GM20431 (cell line): ENCODE data around the gene CMA1.
"Not testable (repeated sequence)": the region's sequence is repeated elsewhere in the genome, so short reads cannot be mapped to it uniquely, and the experiment has no call there.

ENCODE experiments used
- in situ Hi-C: fragments of 300-500 bp; cut with MseI, MboI; formaldehyde crosslinking; loops from one replicate; pipeline ENCODE4 v1.15.0; 2020; ENCODE audit warnings: low sequenced_read_pairs; ENCODE audit not compliant: unreplicated experiment

CMA1 gene

DNA sequence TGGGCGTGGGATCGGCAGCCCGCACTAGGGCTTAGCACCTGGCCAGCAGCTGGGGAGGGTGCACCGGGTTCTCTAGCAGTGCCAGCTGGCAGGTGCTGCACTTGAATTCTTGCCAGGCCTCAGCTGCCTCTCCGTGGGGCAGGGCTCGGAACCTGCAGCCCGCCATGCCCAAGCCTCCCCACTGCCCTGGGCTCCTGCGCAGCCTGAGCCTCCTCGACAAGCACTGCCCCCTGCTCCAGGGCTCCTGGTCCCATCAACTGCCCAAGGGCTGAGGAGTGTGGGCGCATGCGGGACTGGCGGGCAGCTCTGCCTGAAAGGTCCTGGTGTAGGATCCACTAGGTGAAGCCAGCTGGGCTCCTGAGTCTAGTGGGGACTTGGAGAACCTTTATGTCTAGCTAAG is 34.9 kb downstream of the CMA1 start:
- in situ Hi-C loops, result no loop called here

DNA sequence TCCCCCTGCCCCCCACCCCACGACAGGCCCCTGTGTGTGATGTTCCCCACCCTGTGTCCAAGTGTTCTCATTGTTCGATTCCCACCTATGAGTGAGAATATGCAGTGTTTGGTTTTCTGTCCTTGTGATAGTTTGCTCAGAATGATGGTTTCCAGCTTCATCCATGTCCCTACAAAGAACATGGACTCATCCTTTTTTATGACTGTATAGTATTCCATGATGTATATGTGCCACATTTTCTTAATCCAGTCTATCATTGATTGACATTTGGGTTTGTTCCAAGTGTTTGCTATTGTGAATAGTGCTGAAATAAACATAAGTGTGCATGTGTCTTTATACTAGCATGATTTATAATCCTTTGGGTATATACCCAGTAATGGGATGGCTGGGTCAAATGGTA is 37.6 kb downstream of the CMA1 start:
- in situ Hi-C loops, result not testable (repeated sequence)

DNA sequence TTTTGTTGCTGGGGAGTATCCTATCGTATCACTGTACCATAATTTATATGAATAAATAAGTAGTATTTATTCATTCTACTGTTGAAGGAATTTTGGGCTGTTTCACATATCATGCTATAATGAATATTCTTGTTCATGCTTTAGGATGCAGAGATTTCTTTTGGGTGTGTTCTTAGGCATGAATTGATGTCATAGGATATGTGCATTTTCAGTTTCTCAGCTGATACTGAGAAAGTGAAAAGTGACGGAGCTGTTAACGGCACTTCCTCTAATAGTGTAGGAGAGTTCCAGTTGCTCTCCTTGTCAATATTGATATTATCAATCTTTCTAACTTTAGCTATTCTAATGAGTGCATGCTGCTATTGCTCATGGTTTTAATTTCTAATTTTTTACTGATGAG is 42.3 kb downstream of the CMA1 start:
- in situ Hi-C loops, result no loop called here

DNA sequence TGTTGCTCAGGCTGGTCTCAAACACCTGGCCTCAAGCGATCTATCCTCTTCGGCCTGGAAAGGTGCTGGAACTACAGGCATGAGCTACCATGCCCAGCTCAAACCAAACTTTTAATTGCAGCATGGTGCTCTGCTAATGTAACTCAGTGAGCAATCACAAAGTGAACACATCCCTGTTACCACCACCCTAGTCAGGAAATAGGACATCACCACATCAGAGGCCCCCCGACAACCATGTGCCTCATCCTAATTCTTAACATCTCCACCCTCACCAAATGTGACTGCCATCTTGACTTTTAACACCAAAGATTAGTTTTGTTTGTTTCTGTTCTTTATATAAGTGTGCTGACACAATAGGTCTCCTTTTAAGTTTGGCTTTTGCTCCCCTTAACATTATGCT is 42.7 kb downstream of the CMA1 start:
- in situ Hi-C loops, result no loop called here

DNA sequence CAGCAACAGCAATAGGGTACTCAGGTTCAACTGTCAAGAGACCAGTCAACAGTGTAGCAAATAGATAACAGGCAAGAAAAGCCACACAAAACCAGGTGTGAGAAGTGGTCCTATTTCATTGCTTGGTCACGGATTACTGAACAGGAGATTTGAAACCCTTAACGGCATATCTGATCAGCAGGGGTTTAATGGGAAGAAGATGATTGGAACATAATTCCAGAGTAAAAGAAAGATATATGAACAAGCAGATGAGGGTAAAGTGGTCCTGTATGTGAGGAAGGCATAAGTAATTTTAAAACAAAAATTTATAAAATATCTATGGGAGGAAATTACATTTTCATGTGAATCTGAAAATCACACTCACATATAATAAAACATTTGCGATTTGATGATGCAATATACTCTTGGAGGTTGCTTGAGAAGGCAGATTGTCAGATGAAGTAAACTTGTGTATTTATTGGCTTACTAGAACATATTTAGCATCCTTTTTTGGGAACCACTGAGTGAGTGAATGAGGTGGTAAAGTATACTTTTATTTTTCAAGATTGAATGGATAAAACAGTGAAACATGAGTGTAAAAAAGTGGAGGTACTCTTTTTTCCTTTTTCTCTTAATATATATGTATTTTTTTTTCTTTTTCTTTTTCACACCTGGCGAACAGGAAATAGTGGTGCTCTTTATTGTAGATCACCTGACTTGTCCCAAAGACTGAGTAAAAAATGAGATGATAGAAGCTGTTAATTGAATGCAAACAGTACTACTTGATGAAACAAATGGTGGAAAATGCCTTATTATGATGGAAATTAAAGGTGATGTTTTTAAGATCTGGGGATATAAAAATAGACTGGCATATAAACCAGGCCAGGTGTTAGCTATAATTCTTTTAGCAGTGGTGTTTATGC is 43.9 kb downstream of the CMA1 start:
- in situ Hi-C loops, result no loop called here

DNA sequence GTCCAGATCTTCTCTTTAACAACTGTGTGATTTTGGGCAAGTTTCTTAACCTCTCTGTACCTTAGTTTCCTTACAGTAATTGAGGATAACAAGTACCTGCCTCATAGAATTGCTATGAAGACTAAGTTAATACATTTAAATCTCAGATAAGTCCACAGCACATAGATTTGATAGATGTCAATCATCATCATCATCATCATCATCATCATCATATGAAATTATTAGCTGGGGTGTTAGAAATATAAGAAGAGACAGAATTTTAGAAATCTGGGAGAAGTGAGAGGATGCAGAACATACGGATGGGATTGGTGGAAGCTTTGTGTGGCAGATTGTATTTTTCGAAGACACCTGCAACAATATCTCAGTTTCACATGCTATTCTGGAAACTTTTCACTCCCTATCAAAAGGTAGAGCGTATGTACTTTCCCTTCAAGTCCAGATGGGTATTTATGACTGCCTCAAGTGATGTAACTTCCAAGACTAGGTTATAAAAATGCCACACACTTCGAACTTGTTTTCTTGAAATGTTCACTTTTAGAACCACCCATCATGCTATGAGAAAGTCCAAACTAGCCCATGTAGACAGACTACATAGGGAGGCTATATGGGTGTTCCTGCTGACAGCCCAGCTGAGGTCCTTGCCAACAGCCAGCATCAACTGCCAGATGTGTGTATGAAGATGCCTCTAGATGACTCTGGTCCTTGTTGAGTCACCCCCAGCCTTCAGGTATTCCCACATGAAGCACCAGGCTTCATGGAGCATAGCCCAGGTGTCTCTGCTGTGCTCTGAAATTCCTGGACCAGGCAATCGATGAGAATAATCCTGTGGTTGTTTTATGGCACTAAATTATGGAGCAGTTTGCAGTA is 44.8 kb downstream of the CMA1 start:
- in situ Hi-C loops, result no loop called here

DNA sequence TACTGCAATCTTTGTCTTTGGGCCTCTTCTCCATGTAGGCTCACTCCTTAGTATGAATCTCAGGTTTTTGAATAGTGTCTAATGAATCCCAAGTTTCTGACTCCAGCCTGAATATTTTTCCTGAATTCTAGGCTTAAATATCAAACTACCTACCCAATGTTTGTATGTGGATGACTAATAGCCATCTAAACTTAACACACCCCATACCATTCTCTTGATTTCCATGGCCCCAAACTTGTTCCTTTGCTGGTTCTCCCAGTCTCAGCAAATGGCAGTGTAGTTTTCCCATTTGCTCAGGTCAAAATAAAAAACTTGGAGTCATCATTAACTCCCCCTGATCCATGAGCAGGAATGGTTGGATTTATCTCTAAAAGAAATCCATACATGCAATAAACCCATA is 46.7 kb downstream of the CMA1 start:
- in situ Hi-C loops, result no loop called here

DNA sequence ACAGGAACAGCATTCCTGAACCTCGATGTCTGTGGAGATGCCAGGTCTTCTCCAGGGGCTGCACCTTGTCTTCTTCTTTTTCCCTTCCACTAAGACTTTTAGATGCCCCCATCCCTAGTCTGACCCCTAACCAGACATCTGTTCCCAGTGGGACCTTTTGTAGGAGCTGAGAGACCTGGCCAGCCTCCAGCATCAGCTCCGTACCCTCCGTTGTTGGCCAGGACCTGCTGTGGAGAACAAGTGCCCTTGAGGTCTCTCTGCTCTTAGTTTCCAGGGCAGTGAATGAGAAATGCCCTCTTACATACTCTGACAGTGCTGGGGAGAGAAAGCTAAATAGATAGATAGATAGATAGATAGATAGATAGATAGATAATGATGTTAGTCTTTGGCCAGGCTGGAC is 48.7 kb downstream of the CMA1 start:
- in situ Hi-C loops, result no loop called here

DNA sequence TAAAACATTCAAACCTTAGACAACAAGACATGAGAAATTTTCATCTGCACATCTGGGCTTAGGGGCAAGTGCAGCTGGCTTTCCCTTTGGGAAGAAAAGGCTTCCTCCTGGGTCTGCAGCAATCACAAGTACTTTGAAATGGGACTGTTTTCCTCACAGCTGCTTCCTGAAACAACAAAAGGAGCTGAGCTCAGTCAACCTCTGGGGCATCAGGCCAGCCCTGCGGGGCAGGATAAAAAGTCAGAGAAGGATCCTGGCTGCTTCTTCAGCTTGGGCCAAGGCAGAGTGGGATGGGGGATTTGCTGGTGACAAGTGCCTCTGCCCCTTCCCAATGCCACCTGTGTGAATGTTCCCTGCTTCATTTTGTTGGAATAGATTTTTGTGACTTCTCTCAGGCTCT is 49.3 kb downstream of the CMA1 start:
- in situ Hi-C loops, result no loop called here

DNA sequence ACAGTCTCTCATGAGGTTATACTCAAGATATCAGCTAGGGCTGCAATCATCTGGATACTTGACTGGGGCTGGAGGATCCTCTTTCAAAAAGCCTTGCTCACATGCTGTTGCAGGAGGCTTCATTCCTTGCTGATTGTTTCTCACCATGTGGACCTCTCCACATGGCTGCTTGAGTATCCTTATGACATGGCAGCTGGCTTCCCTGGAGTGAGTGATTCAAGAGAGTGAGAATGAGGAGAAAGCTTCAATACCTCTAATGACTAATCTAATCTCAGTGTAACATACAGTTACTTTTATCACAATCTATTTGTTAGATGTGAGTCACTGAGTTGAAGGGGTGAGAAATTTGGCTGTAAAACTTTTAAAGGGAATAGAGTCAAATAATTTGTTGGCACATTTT is 51.1 kb downstream of the CMA1 start:
- in situ Hi-C loops, result no loop called here
